ENCODE results near the gene ATAD1. TPM values are rescaled to one million over a fixed set of nuclear protein-coding genes. Genes with fewer than 3 reads are reported as not detected.

Gene ATAD1
- total RNA-seq, 1 donor from 2014 or later: 73.7 TPM

DNA sequence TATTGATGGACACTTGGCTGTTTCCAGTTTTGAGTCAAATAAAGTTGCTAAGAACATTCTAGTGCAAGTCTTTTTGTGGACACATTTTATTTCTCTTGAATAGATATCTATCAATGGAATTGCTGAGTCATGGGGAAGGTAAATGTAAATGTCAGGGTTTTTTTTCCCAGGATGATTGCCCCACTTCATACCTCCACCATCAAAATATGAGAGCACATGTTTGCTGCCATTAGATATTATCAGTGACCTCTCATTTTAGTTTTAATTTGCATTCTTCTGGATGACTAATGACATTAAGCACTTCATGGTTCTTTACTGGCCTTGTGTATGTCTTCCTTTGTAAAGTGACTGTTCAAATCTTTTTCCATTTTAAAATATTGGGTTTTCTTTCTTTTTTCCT is 112.7 kb downstream of the ATAD1 start:
- Histone ChIP-seq H3K4me3 (ENCODE audit: low read depth, low read length) (no peak overlapping the region), H3K36me3 (ENCODE audit: control insufficient read depth, insufficient read depth, low read length) (no peaks in the 10 kb centered on the region), H3K27me3 (ENCODE audit: control insufficient read depth, insufficient read depth, low read length) (no peaks in the 10 kb centered on the region)
- TF ChIP-seq, protein P1, sequence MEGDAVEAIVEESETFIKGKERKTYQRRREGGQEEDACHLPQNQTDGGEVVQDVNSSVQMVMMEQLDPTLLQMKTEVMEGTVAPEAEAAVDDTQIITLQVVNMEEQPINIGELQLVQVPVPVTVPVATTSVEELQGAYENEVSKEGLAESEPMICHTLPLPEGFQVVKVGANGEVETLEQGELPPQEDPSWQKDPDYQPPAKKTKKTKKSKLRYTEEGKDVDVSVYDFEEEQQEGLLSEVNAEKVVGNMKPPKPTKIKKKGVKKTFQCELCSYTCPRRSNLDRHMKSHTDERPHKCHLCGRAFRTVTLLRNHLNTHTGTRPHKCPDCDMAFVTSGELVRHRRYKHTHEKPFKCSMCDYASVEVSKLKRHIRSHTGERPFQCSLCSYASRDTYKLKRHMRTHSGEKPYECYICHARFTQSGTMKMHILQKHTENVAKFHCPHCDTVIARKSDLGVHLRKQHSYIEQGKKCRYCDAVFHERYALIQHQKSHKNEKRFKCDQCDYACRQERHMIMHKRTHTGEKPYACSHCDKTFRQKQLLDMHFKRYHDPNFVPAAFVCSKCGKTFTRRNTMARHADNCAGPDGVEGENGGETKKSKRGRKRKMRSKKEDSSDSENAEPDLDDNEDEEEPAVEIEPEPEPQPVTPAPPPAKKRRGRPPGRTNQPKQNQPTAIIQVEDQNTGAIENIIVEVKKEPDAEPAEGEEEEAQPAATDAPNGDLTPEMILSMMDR (IDR thresholded peaks at IDR 0.05; ENCODE audit: insufficient read depth, low read length, severe bottlenecking): no peak
- FAIRE-seq (no peak), DNase-seq (ENCODE audit: low read depth) (peak; percentile 29)

DNA sequence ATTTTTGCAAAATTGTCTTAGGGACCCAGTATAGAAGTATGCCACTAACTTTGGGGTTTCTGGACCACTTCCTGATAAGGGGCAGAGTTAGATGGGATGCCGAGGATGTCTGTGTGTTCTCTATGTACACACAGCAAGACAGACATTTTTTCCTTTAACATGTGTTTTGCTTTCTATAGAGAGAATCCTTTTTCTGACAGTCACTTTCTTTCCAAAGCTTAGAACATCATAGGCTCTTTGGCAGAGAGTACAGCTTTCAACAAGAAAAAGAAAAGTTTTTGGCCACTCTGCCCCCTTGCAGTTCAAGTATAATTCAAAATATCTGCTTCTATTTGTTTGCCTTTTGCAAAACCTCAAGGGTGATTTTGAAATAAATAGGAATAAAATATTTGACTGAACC is 114.3 kb downstream of the ATAD1 start:
- no peak for FAIRE-seq
- no peak for DNase-seq (ENCODE audit: low read depth)

DNA sequence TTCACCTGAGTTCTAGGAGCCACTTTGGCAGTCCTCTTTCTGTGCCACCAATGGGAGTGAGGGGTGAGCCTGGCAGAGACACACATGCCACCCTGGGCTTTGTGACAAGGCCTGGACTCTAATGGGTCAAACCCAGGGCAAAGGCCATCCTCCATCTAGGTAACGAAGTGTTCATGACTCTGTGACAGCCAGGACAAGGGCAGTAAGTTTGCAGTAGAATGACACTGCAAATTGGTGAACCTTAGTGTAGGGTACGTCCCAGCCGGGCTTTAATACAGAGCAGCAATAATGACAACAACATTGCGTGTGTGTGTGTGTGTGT is 115.1 kb downstream of the ATAD1 start:
- TF ChIP-seq, protein P1 (IDR thresholded peaks at IDR 0.05; ENCODE audit: insufficient read depth, low read length, severe bottlenecking): no peak
- H3K27me3 ChIP-seq (ENCODE audit: control insufficient read depth, insufficient read depth, low read length): no peaks in the 10 kb centered on the region
- DNase-seq (ENCODE audit: low read depth): no peak
- H3K4me3 ChIP-seq (ENCODE audit: low read depth, low read length): no peak overlapping the region
- FAIRE-seq: no peak
- no peaks in the 10 kb centered on the region for H3K36me3 ChIP-seq (ENCODE audit: control insufficient read depth, insufficient read depth, low read length)

More for the DNA sequence above, 114.3 kb downstream of the ATAD1 start:
- no peaks in the 10 kb centered on the region for H3K27me3 ChIP-seq (ENCODE audit: control insufficient read depth, insufficient read depth, low read length)
- TF ChIP-seq, protein P1 (IDR thresholded peaks at IDR 0.05; ENCODE audit: insufficient read depth, low read length, severe bottlenecking): no peak
- H3K4me3 ChIP-seq (ENCODE audit: low read depth, low read length): no peak overlapping the region
- H3K36me3 ChIP-seq (ENCODE audit: control insufficient read depth, insufficient read depth, low read length): no peaks in the 10 kb centered on the region

DNA sequence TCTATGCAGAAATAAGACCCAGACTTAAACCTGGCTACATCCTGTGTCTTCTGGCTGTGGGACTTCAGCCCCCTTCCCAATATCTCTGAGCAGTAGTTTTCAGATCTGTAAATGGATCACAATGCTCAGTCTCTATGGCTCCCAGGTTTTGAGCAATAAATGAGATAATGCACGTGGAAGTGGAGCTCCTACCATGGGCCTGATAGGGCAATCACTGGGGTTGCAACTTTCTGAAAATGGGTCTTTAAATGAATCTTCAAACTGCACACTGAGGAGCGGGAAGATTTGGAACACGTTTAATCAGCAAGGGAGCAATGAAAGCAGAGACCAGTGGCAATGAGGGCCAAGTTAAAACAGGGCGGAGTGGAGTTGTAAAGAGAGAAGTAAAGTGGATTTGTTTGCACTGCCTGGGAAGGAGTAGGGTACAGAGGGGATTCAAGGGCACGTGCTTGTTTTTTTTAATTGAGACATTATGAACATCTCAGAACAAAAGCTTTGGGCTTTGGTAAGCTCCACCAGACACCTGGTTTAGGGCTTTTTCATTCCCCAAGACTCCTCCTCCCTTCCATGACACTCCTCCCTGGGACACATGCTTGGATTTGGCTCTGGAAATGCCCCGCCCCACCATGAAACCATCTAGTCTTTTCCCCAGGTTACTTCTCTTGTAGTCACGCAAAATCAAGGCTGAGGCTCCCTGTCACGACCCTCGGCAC is 115.6 kb downstream of the ATAD1 start:
- Histone ChIP-seq H3K36me3 (ENCODE audit: control insufficient read depth, insufficient read depth, low read length) (no peaks in the 10 kb centered on the region), H3K27me3 (ENCODE audit: control insufficient read depth, insufficient read depth, low read length) (no peaks in the 10 kb centered on the region), H3K4me3 (ENCODE audit: low read depth, low read length) (no peak overlapping the region)
- DNase-seq (ENCODE audit: low read depth) (no peak), FAIRE-seq (peak; percentile 55)
- TF ChIP-seq, protein P1 (IDR thresholded peaks at IDR 0.05; ENCODE audit: insufficient read depth, low read length, severe bottlenecking): no peak

Other genes with a start within 250 kb of the ATAD1 start
- gene PAPSS2, start 158.3 kb downstream of the ATAD1 start, total RNA-seq: 0.26 and 5.5 TPM in 2 replicates
- gene KLLN, start 45.3 kb upstream of the ATAD1 start, total RNA-seq: 0.13 and 0.26 TPM in 2 replicates
- 90.0 and 101 TPM in 2 replicates for gene PTEN, start 45.4 kb upstream of the ATAD1 start, total RNA-seq

All from bronchial epithelial cell (primary cell).